Measurements from ENCODE around the gene ZKSCAN3. TPM values are rescaled to one million over a fixed set of nuclear protein-coding genes. Genes with fewer than 3 reads are reported as not detected.

The ZKSCAN3 gene
- polyA plus RNA-seq, 1 donor from 2014 or later: 14.9 TPM

DNA sequence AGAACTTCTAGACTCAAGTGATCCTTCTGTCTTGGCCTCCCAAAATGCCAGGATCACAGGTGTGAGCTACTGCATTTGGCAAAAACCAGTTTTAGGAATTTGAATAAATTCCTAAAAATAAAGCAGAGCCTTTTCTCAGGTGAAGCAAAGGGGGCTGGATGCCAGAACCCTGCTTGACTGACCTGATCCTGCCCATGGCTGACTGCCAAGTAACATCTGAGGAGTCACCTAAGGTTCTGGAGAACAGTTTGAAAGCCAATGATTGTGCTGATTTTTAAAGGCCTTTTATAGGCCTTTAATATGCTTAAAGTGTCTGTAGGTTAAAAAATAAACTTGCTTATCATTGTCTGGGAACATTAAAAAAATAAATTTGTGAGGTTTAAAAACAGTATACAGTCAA is 63.9 kb downstream of the ZKSCAN3 start:
- Histone ChIP-seq H3K9ac (ENCODE audit: low read length) (no peak overlapping the region), H3K27me3 (ENCODE audit: insufficient read depth, low read depth, low read length) (no peaks in the 10 kb centered on the region), H3K36me3 (ENCODE audit: insufficient read depth, low read length) (no peaks in the 10 kb centered on the region), H3F3A (ENCODE audit: insufficient read depth, low read length, poor library complexity, severe bottlenecking) (no peaks in the 10 kb centered on the region), H3K9me2 (ENCODE audit: insufficient read depth, low read length) (no peaks in the 10 kb centered on the region), H2AFZ (ENCODE audit: low read depth, low read length) (no peak overlapping the region), H4K20me1 (ENCODE audit: insufficient read depth) (no peaks in the 10 kb centered on the region), H3K9me3 (ENCODE audit: low read length) (no peaks in the 10 kb centered on the region), H3K79me2 (replicated peaks; ENCODE audit: insufficient read depth, low read length) (no peaks in the 10 kb centered on the region), H3K4me3 (ENCODE audit: low read length) (no peak overlapping the region), H3K27ac (ENCODE audit: low read length) (no peak overlapping the region), H3K4me2 (ENCODE audit: low read length) (no peak overlapping the region)
- TF ChIP-seq EZH2 (IDR thresholded peaks at IDR 0.05; ENCODE audit: borderline replicate concordance, insufficient read depth, low read length, poor library complexity, severe bottlenecking): no peak
- TF ChIP-seq POLR2AphosphoS5 (IDR thresholded peaks at IDR 0.05): no peak
- no peak for TF ChIP-seq CTCF (IDR thresholded peaks at IDR 0.05; ENCODE audit: poor library complexity, severe bottlenecking)
- no peak for TF ChIP-seq RAD21 (conservative IDR thresholded peaks at IDR 0.05)
- no peak for TF ChIP-seq MXI1 (conservative IDR thresholded peaks at IDR 0.05; ENCODE audit: poor library complexity, severe bottlenecking)

Small RNA genes lying within 50 kb of the gene (small RNA-seq; reads per million reads assigned to genes)
- gene AL021997.1: 0 reads per million in 3 experiments
- gene AL021997.2: 0 reads per million in 3 experiments
- gene RNU2-45P: 0 reads per million in 3 experiments

Other genes starting within 250 kb of the ZKSCAN3 start
- gene ZSCAN16, start 225.3 kb upstream of the ZKSCAN3 start, polyA plus RNA-seq: 31.9 and 36.6 TPM in 2 replicates
- 17.2 and 22.0 TPM in 2 replicates for gene ZKSCAN8, start 208.1 kb upstream of the ZKSCAN3 start, polyA plus RNA-seq
- 102 and 113 TPM in 2 replicates for gene ZSCAN9, start 124.7 kb upstream of the ZKSCAN3 start, polyA plus RNA-seq
- gene ZKSCAN4, start 97.7 kb upstream of the ZKSCAN3 start, polyA plus RNA-seq: 8.3 and 12.6 TPM in 2 replicates
- not detected in 2 replicates for gene NKAPL, start 90.7 kb upstream of the ZKSCAN3 start, polyA plus RNA-seq
- 86.9 and 91.2 TPM in 2 replicates for gene ZSCAN26, start 82.8 kb upstream of the ZKSCAN3 start, polyA plus RNA-seq
- 32.3 and 34.6 TPM in 2 replicates for gene PGBD1, start 68.4 kb upstream of the ZKSCAN3 start, polyA plus RNA-seq
- 2.6 and 7.5 TPM in 2 replicates for gene ZSCAN31, start 13.8 kb upstream of the ZKSCAN3 start, polyA plus RNA-seq
- gene ZSCAN12, start 49.8 kb downstream of the ZKSCAN3 start, polyA plus RNA-seq: 20.3 and 20.6 TPM in 2 replicates
- 14.7 and 17.4 TPM in 2 replicates for gene ZSCAN23, start 93.5 kb downstream of the ZKSCAN3 start, polyA plus RNA-seq
- not detected in 2 replicates for gene GPX6, start 165.8 kb downstream of the ZKSCAN3 start, polyA plus RNA-seq
- gene GPX5, start 175.9 kb downstream of the ZKSCAN3 start, polyA plus RNA-seq: not detected in 2 replicates